T follicular helper cell (primary cell): ENCODE measurements around the gene DHTKD1.

ENCODE experiments used
- DNase-seq: peaks from one replicate; pipeline ENCODE4 v3.0.0-alpha.2; 2020; ENCODE audit warnings: low read depth
- total RNA-seq, 2 experiments: gene quantifications; one replicate each; lab custom pipeline; 2026; lab: John Stamatoyannopoulos, UW

The DHTKD1 gene
- total RNA-seq: 15.1 to 28.4 reads per million in 2 experiments

GRCh38 chr10:12068449-12069269 is at the start of gene DHTKD1:
DHTKD1 (plus strand) TSS chr10:12068954; CDS start chr10:12069034, 80 bp downstream.
- peak; percentile 96 for DNase-seq

DNA sequence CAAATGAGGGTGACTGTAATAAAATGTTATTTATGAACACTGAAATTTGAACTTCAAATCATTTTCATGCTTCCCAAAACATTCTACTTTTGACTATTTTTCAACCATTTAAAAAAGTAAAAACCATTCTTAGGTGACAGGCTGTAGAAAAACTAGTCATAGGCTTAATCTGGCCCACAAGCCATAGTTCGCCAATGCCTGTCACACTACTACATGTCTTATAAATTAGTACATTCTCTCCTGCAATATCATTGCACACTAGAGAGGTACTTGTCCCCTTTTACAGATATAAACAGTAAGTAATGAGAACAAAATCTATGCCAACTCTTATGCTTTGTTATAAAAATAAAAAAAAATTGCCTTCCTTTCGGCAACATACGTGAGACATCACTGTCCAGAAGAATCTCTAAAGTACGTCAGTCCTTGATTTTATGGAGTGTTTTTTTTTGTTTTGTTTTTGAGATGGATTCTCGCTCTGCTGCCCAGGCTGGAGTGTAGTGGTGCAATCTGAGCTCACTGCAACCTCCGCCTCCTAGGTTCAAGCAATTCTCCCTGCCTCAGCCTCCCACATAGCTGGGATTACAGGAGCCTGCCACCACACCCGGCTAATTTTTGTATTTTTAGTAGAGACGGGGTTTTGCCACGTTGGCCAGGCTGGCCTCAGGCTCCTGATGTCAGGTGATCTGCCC is 49.3 kb upstream of the DHTKD1 start:
- no peak for DNase-seq

DNA sequence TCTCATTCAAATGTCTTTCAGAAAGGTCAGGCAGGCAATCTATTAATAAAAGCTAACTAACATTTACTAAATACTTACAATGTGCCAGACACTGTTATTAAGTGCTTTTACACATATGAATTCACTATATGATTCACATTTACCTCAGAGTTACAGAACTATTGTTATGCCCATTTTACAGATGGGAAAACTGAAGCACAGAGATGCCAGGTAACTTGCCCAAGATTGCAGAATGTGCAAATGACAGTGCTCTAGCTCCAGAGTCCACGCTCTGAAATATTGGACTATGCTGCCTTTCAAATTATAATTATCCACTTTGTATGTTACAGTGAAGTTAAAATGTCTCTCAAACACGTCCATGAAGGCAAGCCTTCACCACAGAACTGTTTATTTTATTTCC is 48.2 kb upstream of the DHTKD1 start:
- no peak for DNase-seq

- DNase-seq: no peak
Observed at GRCh38 chr10:12022580-12023257, 46.0 kb upstream of the DHTKD1 start.

GRCh38 chr10:12025591-12025990 is 43.2 kb upstream of the DHTKD1 start:
- no peak for DNase-seq

GRCh38 chr10:12027539-12027938 is 41.2 kb upstream of the DHTKD1 start:
- DNase-seq: no peak

DNA sequence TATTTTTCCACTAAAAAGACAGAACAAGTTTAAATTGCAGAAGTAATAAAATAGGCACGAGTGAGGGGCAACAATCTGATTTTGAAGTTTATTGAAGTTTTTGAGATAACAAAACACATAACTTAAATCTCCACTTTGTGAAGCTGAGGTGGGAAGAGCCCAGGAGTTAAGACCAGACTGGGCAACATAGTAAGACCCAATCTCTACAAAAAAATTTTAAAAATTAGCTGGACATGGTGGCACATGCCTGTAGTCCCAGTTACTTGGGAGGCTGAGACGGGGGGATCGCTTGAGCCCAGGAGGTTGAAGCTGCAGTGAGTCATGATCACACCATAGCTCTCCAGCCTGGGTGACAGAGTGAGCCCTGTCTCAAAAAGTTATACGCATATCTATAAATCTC is 37.4 kb upstream of the DHTKD1 start:
- DNase-seq: no peak

DNA sequence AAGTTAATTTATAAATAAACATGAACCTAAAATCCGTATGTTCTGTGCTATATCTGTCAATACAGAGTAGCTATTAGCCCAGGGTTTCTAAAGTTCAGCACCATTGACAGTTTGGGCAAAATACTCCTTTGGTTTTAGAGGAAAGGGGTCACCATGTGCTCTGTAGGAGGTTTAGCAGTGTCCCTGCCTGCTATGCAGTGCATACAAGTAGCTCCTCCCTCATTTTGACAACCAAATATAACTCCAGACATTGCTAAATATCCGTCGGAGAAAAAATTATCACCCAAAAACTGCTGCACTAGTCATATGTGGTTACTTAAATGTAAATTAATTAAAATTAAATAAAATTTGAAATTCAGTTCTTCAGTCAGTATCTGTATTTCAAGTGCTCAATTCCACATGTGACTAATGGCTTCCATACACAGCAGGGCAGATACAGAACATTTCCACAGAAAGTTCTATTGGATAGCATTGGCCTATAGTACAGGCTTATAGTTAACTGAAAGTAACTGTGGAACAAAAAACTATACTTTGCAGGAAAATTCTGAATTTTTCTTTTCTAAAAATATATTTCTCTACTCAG is 32.6 kb upstream of the DHTKD1 start:
- DNase-seq: no peak

- DNase-seq: no peak
Observed at GRCh38 chr10:12041766-12042408, 26.9 kb upstream of the DHTKD1 start.

DNA sequence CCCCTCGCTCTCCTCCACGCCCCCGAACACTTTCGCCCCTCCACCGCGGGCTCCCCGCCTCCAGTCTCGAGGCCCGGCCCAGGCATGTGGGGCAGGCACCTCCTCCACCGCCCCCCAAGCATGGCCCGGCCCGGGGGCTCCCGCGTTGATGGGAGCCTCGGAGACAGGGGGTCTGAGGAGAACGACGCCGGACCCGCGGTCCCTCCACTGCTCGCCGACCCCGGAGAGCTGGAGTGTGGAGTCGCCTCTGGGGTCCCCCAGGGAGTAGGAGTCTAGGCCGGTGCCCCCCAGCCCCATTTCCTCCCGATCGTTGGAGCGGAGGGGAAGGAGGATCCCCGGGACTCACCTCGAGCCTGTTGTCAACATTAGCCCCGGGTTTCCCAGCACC is 26.4 kb upstream of the DHTKD1 start:
- DNase-seq: peak; percentile 31

DNA sequence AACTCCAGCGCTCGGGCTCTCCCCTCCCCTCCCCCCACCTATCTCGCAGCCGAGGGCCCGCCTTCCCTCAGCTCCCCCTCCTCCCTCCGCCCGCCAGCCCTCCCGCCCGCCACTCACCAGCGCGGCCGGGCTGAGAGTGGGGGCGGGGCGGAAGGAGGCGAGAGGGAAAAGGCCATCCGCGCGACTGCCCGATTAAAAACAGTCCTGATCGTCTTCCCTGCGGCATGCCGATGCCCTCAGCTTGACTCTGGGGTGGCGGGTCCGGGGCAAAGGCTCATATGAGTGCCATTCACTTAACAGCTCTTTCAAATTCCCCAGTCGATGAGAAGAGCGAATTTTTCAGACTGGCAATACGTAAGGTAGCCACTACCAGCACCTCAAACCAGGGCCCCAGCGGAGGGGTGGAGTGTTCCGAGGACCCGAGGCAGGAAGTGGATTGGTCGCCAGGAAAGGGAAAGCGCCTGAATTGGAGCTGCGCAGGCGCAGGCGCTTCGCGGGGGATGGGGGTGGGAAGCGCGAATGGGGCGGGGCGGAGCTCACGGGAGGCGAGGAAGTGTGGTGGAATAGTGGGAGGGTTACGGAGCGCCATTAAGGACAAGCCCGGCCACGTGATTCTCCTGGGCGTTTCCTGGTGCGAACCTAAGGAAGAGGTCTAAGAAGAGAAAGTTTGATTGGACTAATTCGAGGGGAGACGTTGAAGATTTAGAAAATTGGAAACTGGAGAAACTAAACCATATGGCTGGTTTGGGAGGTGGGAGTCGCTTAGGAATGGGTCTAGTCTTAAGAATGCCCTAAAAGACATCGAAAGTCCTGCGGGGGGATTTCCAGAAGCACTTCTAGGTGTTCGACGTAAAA is 25.7 kb upstream of the DHTKD1 start, which contains the start of gene UPF2:
TSS of gene UPF2 (minus strand) at position 13 of the 855 bp plus-strand sequence. CDS start 7,386 bp downstream, outside the sequence.
- DNase-seq: peak; percentile 96

DNA sequence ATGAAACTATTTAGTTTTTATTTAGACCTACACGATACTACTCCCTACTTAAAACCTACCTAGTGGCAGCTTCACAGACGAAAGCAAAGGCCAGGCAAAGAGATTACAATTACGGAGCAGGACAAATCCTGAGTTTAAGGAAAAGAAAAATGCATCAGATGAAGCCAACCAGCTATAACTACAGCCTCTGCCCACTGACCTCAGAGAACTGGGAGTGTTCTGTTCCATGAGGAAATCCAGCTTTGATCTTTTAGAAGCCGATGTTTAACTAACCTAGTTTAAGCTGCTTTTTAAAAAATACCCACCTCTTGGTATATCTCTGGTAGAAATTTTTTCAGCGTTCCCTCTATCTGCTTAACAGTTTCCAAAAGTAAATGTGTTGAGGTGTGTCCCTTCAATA is 23.2 kb upstream of the DHTKD1 start:
- DNase-seq: no peak

- DNase-seq: no peak
Observed at GRCh38 chr10:12048547-12048946, 20.2 kb upstream of the DHTKD1 start.

- no peak for DNase-seq
Observed at GRCh38 chr10:12050528-12050927, 18.2 kb upstream of the DHTKD1 start.

- DNase-seq: no peak
Observed at GRCh38 chr10:12051241-12051640, 17.5 kb upstream of the DHTKD1 start.

GRCh38 chr10:12055732-12056131 is 13.0 kb upstream of the DHTKD1 start:
- DNase-seq: no peak

- DNase-seq: no peak
Observed at GRCh38 chr10:12056748-12057147, 12.0 kb upstream of the DHTKD1 start.

DNA sequence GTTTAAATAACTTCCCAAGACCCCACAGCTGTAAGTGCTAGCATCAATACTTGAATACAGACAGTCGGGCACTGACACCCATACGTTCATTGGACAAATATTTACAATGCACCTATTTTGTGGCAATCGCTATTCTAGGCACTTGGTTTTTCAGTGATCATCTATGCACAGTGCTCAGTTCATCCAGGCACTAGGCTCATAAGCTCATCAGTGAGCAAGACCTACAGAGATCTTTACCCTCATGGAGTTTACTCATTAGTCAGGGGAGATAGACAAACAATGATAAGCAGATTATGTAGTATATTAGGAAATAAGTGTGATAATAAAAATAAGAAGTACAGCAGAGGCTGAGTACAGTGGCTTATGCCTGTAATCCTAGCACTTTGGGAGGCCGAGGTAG is 7.6 kb upstream of the DHTKD1 start:
- DNase-seq: no peak

- no peak for DNase-seq
Observed at GRCh38 chr10:12062754-12063482, 5.8 kb upstream of the DHTKD1 start.

DNA sequence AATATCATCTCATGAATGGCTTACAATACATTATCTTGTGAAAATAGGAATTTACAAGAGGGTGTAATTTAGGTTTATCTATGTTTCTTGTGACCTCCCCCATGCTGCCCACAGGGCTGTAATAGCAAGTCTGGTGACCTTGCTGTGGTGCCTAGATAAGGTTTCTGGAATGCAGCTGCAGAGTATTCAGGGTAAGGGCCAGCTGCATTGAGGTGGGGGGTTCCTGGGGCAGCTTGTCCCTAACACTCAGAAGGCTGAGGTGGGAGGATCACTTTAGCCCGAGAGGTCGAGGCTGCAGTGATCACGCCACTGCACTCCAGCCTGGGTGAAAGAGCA is 5.3 kb upstream of the DHTKD1 start:
- no peak for DNase-seq
